ENCODE measurements around the gene VPS33A.

DNA sequence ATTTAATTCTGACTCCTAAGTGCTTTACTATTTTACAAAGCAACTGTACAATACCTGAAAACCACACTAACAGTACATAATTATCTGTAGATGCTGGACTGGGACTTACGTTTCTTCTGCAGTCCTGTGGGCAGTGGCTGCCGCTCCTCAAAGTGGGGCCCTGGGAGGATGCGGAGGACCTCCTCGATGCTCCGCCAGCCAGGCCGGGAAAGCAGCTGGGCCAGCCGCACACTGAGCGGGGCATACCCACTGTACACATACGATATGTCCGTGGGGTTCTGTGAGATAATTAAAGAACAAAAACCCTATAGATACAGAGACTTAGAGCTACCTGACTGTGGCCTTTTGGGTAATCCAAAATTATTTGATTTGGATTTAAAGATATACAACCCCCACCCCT lies 33.6 kb downstream of the VPS33A start:
- TF ChIP-seq, protein P1, sequence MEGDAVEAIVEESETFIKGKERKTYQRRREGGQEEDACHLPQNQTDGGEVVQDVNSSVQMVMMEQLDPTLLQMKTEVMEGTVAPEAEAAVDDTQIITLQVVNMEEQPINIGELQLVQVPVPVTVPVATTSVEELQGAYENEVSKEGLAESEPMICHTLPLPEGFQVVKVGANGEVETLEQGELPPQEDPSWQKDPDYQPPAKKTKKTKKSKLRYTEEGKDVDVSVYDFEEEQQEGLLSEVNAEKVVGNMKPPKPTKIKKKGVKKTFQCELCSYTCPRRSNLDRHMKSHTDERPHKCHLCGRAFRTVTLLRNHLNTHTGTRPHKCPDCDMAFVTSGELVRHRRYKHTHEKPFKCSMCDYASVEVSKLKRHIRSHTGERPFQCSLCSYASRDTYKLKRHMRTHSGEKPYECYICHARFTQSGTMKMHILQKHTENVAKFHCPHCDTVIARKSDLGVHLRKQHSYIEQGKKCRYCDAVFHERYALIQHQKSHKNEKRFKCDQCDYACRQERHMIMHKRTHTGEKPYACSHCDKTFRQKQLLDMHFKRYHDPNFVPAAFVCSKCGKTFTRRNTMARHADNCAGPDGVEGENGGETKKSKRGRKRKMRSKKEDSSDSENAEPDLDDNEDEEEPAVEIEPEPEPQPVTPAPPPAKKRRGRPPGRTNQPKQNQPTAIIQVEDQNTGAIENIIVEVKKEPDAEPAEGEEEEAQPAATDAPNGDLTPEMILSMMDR (optimal IDR thresholded peaks at IDR 0.05 in 1 of 3, IDR thresholded peaks at IDR 0.05 in 1 of 3, conservative IDR thresholded peaks at IDR 0.05 in 1 of 3; ENCODE audit: extremely low read depth in 1 of 3, insufficient read depth in 2 of 3, low read length in 3 of 3): no peak
- no peak for TF ChIP-seq EZH2 (IDR thresholded peaks at IDR 0.05; ENCODE audit: low read length)

All from keratinocyte (primary cell).